Skeletal muscle cell (primary cell): ENCODE results near the gene MFNG.
"Not testable (repeated sequence)": the region's sequence is repeated elsewhere in the genome, so short reads cannot be mapped to it uniquely, and the experiment has no call there.

Source experiments
- DNase-seq: peaks from one replicate; pipeline ENCODE4 v3.0.0-alpha.2; 2010; ENCODE audit warnings: low read depth
- H3K4me3 ChIP-seq: 2 replicates; pipeline ENCODE4 v1.5.1; 2011; ENCODE audit warnings: low read depth, mild to moderate bottlenecking, control low read depth, low read length, moderate library complexity

The MFNG gene

GRCh38 chr22:37480387-37481346 lies 5.5 kb downstream of the MFNG start:
- no peak for DNase-seq
- H3K4me3 ChIP-seq, result no peak overlapping the region

GRCh38 chr22:37479196-37479595 lies 7.0 kb downstream of the MFNG start:
- H3K4me3 ChIP-seq, result no peak overlapping the region
- no peak for DNase-seq

GRCh38 chr22:37476389-37477329 lies 9.5 kb downstream of the MFNG start:
- no peak for DNase-seq
- no peak overlapping the region for H3K4me3 ChIP-seq

- H3K4me3 ChIP-seq, result no peak overlapping the region
- no peak for DNase-seq
Measured at GRCh38 chr22:37474447-37475090, 11.6 kb downstream of the MFNG start.

- no peak overlapping the region for H3K4me3 ChIP-seq
- DNase-seq, result no peak
Measured at GRCh38 chr22:37473437-37473946, 12.7 kb downstream of the MFNG start.

- no peak overlapping the region for H3K4me3 ChIP-seq
- no peak for DNase-seq
Measured at GRCh38 chr22:37472418-37473006, 13.7 kb downstream of the MFNG start.

GRCh38 chr22:37471727-37472417 lies 14.3 kb downstream of the MFNG start:
- H3K4me3 ChIP-seq, result no peak overlapping the region
- DNase-seq, result no peak

GRCh38 chr22:37470087-37470445 lies 16.1 kb downstream of the MFNG start:
- H3K4me3 ChIP-seq, result no peak overlapping the region
- DNase-seq, result no peak

- no peak for DNase-seq
- no peak overlapping the region for H3K4me3 ChIP-seq
Measured at GRCh38 chr22:37469416-37470086, 16.6 kb downstream of the MFNG start.

- not testable (repeated sequence) for H3K4me3 ChIP-seq, DNase-seq
Measured at GRCh38 chr22:37468201-37468695, 17.9 kb downstream of the MFNG start.

GRCh38 chr22:37467391-37467955 lies 18.7 kb downstream of the MFNG start:
- no peak for DNase-seq
- H3K4me3 ChIP-seq, result no peak overlapping the region

- H3K4me3 ChIP-seq, result no peak overlapping the region
- no peak for DNase-seq
Measured at GRCh38 chr22:37464181-37464580, 22.0 kb downstream of the MFNG start.

GRCh38 chr22:37462983-37463382 lies 23.2 kb downstream of the MFNG start:
- no peak overlapping the region for H3K4me3 ChIP-seq
- DNase-seq, result no peak

- no peak overlapping the region for H3K4me3 ChIP-seq
- no peak for DNase-seq
Measured at GRCh38 chr22:37462436-37462835, 23.7 kb downstream of the MFNG start.

- H3K4me3 ChIP-seq, result no peak overlapping the region
- no peak for DNase-seq
Measured at GRCh38 chr22:37461961-37462360, 24.2 kb downstream of the MFNG start.

- DNase-seq, result no peak
- H3K4me3 ChIP-seq, result no peak overlapping the region
Measured at GRCh38 chr22:37460684-37461083, 25.5 kb downstream of the MFNG start.

- DNase-seq, result no peak
- H3K4me3 ChIP-seq, result no peak overlapping the region
Measured at GRCh38 chr22:37459206-37459605, 27.0 kb downstream of the MFNG start.
